CD4-positive, alpha-beta T cell treated with Interleukin-1 beta for 1 hour (primary cell): Measurements from ENCODE around the gene PTPRN2.
"Not testable (repeated sequence)": the region's sequence is repeated elsewhere in the genome, so short reads cannot be mapped to it uniquely, and the experiment has no call there.

Experiments used
- DNase-seq, 2 donors: peaks; one replicate each; pipeline ENCODE4 v3.0.0-alpha.2; 2020 to 2022

The PTPRN2 gene

DNA sequence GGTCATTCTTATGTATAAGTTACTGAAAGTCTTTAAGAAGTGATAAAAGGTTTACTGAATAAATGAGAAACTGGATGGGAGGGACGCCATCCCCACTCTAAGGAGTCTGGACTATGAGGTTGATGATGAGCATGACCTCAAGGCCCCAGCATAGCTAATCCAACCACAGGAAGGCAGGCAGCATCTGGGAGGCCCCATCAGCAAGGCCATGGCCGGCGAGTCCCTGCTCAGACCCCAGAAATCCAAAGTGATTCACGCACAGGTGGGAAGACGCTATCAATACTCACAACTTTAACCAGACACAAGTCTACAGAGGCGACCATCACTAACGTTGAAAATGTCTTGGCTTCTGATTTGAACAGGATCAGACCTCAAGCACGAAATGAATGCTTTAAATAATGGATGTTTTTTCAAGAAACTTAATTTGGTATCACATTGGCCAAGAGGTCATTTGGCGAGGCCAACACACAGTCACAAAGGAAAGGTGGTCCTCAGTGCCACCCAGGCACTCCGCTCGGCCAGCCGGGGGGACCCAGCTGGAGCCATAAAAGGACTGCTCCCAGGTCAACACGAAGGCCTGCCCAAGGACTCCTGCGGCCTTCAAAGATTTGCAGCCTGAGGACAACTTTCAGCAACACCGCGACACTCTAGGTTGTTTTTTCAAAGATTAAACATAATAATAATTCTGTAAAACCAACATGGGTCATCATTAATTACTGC lies 228.5 kb downstream of the PTPRN2 start:
- no peak for DNase-seq

DNA sequence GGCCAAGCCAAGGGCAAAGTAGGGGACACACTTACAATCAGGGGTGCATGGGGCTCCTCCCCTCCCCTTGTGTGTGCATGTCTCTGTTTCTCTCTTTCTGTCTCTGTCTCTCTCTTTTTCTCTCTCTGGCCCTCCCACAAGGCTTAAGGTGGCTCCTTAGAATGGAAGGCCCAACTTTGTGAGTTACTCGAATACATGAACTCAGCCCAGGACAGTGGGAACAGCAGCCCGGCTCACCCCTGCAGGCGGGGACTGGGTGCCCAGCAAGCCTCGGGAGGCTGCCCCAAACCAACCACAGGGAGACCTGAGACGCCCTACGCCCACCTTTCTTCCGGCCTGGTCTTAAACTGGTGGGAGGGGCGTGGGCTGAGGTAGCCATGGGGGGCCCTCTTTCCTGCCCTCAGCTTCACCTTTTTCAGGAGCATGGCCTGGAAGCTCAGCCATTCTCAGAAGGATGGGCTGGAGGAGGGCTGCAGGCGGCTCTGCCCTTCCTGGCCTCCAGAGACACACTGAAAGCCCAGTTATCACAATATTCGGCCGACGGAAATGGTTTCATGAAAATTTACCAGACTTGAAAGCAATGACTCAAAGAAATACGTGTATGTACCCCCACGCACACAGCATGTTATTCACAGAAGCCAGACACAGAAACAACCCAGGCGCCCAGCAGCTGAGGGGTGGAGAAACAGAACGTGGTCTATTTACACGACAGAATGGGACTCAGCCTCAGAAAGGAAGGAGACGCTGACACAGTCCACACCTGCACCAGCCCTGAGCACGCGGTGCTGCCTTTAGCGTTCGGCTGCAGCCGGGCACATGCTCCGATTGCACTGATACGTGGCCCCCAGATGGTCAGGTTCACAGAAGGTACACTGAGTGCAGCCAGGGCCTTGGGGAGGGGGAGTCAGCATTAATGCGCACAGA lies 229.5 kb downstream of the PTPRN2 start:
- no peak for DNase-seq

DNA sequence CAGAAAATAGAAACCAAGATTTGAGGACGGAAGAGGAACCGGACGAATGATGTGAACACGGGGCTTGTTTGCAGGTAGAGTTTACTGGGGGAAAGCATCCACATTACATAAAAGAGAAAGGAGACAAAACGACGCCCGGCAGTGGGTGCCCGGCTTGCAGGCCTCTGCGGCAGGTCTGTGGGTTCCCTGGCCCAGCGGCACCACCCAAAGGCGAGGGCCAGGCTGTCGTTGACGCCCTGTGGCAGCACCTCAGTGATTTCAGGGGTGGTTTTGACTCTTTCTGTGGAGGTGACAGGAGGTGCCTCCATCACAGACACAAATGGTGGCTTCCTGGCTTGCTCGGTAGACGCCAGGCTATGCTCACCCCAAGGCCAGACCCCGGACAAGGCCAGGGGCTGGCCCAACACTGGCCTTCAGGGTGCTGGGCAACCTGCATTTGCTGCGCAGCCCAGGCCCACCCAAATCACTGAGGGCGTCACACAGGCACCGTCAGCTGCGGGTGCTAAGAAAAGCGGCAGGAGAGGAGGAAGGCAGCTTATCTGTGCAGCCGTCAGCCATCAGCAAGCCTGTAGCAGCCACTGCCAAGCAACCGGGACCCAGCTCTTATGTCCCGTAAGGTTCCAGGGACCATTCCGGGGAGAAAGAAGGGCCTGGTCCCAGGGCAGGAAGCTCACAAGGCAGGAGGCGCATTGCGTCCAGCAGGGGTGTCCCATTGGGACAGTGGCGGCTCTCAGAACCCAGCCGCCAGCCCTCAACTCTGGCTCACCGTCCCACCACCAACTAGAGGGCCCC lies 230.3 kb downstream of the PTPRN2 start:
- DNase-seq = no peak

DNA sequence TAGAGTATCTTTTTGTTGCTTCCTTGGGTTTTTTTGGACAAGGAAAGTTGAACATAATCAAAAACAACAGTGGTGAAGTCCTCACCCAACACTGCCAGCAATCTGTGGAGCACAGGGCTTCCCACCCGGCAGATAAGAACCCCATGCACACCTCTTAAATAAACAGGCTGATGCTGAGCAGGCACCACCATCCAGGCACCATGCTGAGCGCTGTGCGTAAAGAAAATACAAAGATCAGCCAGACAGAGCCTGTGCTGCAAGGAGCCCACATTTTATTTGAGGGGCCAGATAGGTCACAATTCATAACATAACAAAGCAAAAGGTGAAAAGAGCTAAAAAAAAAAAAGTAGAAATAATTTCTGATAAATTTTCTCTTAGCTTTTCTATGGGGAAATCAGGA lies 231.2 kb downstream of the PTPRN2 start:
- DNase-seq = no peak

GRCh38 chr7:158355456-158356065 lies 232.1 kb downstream of the PTPRN2 start:
- DNase-seq = no peak

DNA sequence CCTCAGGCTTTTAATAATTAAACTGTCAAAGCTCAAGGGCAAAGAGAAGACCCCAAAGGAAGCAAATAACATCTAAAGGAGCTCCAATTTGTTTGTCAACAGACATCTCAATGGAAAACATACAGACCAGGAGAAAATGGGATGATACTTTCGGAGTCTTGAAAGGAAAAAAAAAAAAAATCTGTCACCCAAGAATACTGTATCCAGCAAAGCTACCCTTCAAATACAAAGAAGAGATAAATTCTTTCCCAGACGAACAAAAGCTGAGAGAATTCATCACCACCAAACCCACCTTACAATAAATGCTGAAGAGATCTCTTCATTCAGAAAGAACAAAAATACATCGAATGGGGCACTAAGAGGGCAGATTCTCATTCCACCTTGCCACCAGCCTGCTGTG lies 232.8 kb downstream of the PTPRN2 start:
- DNase-seq = no peak

DNA sequence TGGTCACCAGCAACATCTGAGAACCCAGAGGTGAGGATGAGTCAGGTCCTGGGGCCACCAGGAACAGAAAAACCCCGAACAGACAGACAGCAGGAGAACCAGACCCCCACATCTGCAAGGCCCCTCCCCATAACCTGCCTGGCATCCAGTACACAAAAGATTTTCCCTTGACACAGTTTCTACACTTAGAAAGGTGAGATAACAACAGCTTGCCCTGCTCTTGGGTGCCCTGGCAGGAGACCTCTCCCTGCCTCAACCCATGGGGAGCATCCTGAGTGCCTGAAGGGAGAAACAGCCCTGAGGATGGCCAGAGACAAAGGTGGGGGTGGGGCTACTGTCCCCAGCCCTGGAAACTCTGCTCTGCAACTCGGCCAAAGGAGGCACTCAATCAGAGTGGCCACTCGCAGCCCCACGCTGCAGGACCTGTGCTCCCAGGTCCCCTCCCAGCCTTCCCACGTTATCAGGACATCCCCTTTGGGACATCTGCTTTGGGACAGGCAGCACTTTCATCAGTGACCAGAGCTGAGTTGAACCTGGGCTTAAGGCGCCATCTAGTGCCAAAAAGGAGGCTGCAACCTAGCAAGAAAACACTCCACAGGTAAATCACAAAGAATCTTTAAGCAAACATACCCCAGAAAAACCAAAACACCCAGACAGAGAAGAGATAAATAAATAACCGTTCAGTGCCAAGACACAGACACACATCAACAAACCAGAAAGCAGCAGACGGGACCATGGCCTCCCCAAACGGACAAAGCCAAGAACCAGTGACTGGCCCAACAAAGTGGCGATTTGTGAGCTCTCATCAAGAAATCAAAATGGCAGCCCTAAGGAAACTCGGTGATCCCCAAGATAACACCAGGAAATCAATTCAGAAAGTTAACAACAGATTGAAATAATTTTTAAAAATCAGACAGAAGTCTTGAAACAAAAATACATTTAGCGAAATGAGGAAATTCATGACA lies 233.7 kb downstream of the PTPRN2 start:
- DNase-seq = no peak

DNA sequence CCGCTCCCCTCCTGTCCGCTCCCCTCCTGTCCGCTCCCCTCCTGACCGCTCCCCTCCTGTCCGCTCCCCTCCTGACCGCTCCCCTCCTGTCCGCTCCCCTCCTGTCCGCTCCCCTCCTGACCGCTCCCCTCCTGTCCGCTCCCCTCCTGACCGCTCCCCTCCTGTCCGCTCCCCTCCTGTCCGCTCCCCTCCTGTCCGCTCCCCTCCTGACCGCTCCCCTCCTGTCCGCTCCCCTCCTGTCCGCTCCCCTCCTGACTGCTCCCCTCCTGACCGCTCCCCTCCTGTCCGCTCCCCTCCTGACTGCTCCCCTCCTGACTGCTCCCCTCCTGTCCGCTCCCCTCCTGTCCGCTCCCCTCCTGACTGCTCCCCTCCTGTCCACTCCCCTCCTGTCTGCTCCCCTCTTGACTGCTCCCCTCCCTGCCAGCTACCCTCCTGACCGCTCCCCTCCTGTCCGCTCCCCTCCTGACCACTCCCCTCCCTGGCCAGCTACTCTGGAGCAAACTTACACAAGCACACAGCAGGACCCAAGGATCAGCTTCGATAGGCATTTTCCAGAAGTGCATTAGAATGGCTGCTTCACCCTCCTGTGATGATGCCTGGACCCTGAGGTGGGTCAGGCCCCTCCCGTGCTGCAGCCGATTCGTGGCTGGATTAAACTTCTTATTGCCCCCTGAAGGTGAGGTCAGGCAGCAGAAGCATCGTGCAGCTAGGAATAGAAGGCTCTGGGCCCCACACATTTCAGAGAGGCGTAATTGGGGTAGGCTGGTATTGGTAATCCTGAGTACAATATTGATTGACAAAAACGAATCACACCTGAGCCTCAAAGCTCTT lies 235.5 kb downstream of the PTPRN2 start:
- DNase-seq = not testable (repeated sequence)

GRCh38 chr7:158351481-158351880 lies 236.1 kb downstream of the PTPRN2 start:
- DNase-seq = no peak

DNA sequence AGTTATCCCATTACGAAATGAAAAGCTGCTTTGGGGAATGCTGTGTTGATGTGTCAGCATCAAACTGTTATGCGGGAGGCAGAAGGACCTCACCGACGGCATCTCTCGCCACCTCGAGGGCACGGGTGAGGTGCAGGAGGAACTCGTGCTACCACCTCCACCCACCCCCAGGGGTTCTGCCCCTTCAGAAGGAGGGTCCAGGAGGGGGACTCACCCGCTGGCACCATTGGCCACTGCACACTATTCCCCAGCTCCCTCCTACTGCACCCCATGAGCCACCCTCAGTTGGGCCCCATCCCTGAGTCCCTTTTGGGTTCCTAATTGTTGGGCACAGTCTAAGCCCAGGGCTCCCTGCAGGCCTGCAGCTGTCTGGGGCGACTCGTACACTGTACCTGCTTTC lies 236.6 kb downstream of the PTPRN2 start:
- no peak for DNase-seq

- no peak for DNase-seq
Observed at GRCh38 chr7:158350166-158350900, 237.3 kb downstream of the PTPRN2 start.

DNA sequence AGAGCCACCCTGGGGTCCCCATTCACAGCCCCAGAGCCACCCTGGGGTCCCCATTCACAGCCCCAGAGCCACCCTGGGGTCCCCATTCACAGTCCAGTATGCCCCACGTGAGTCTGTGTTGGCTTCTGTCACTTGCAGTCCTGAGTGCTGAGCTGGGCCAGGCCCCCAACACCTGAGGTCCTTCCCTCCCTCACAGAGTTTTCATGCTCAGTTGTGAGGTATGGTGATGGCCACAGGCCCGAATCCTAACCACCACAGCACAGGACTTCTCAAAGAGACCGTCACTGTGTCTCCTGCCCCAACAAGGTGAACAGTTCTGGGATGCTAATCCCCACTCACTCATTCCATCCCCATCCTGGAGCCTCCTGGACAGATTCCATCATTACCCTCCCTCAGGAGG lies 239.2 kb downstream of the PTPRN2 start:
- no peak for DNase-seq

- not testable (repeated sequence) for DNase-seq
Observed at GRCh38 chr7:158348039-158348438, 239.6 kb downstream of the PTPRN2 start.

- no peak for DNase-seq
Observed at GRCh38 chr7:158345731-158346130, 241.9 kb downstream of the PTPRN2 start.

GRCh38 chr7:158344706-158345300 lies 242.8 kb downstream of the PTPRN2 start:
- DNase-seq = no peak

DNA sequence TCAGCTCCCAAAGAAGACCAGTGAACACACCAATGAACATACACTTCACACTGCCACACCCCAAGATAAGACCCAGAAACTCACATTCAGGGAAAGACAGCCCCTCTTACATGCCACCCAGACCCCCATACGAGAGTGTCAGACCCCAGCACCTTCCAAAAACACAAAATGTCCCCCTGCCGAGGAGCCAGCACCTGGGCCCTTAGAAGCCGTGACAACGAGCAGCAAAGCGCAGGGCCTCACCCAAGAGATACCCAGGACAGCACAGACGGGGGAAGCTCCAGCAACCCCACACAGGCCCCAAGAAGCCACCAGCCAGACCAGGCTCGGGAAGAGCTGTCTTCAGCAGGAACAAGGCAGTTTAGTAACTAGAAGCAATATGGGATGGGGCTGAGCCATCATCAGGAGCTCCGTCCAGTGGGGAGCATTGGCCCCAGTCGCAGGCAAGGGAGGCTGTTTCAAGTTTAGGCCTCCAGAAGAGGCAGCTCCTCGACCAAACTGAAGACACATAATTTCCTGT lies 243.6 kb downstream of the PTPRN2 start:
- DNase-seq = no peak

- no peak for DNase-seq
Observed at GRCh38 chr7:158343526-158343925, 244.1 kb downstream of the PTPRN2 start.

GRCh38 chr7:158341097-158341496 lies 246.5 kb downstream of the PTPRN2 start:
- DNase-seq = not testable (repeated sequence)

- not testable (repeated sequence) for DNase-seq
Observed at GRCh38 chr7:158336952-158337351, 250.7 kb downstream of the PTPRN2 start.
